Mesenchymal stem cell (in vitro differentiated cells and primary cell): Measurements from ENCODE around the gene EIF2D.

Experiments
- DNase-seq: peaks from one replicate; pipeline ENCODE4 v3.0.0-alpha.2; 2013
- H2AFZ ChIP-seq: one replicate; pipeline ENCODE4 v1.6.1; 2013; ENCODE audit warnings: low read depth, mild to moderate bottlenecking, control low read depth, inconsistent platforms, low read length, moderate library complexity
- H2AK5ac ChIP-seq: 2 replicates; pipeline ENCODE4 v1.6.1; 2013; ENCODE audit warnings: low read length, moderate library complexity, mild to moderate bottlenecking, inconsistent platforms; ENCODE audit not compliant: severe bottlenecking
- H2BK120ac ChIP-seq: one replicate; pipeline ENCODE4 v1.6.1; 2013; ENCODE audit warnings: low read depth, mild to moderate bottlenecking, inconsistent platforms, low read length, moderate library complexity
- H2BK12ac ChIP-seq, 2 experiments: one replicate each; pipeline ENCODE4 v1.6.1; 2013; ENCODE audit warnings: inconsistent platforms in 2 of 2, low read length in 2 of 2, mild to moderate bottlenecking in 2 of 2, moderate library complexity in 2 of 2, control low read depth in 1 of 2
- H2BK15ac ChIP-seq: one replicate; pipeline ENCODE4 v1.6.1; 2013; ENCODE audit warnings: mild to moderate bottlenecking, low read depth, inconsistent platforms; ENCODE audit not compliant: poor library complexity, severe bottlenecking
- H2BK5ac ChIP-seq: 2 replicates; pipeline ENCODE4 v1.6.1; 2013; ENCODE audit warnings: low read depth, mild to moderate bottlenecking, low read length, control low read depth, inconsistent platforms; ENCODE audit not compliant: poor library complexity, severe bottlenecking
- H3K14ac ChIP-seq, 2 experiments: one replicate each; pipeline ENCODE4 v1.6.1; 2013; ENCODE audit warnings: inconsistent platforms in 2 of 2, low read length in 2 of 2, control low read depth in 1 of 2, mild to moderate bottlenecking in 1 of 2, moderate library complexity in 1 of 2
- H3K18ac ChIP-seq, 2 experiments: one replicate each; pipeline ENCODE4 v1.6.1; 2013; ENCODE audit warnings: inconsistent platforms in 2 of 2, low read length in 2 of 2, control low read depth in 1 of 2, low read depth in 1 of 2, mild to moderate bottlenecking in 1 of 2
- H3K23ac ChIP-seq, 2 experiments: one replicate each; pipeline ENCODE4 v1.6.1; 2013; ENCODE audit warnings: inconsistent platforms in 2 of 2, low read length in 2 of 2, mild to moderate bottlenecking in 2 of 2, moderate library complexity in 2 of 2, control low read depth in 1 of 2
- H3K27ac ChIP-seq: 2 replicates; pipeline ENCODE4 v1.5.1; 2013; ENCODE audit warnings: mild to moderate bottlenecking, moderate library complexity, low read length, control low read depth, inconsistent platforms; ENCODE audit not compliant: poor library complexity, severe bottlenecking
- H3K27me3 ChIP-seq, 2 experiments: 2 replicates each; pipeline versions ENCODE4 v1.6.1 to v1.7.0; 2013; ENCODE audit warnings: low read length in 2 of 2, mild to moderate bottlenecking in 2 of 2, moderate library complexity in 2 of 2, control low read depth in 1 of 2, inconsistent platforms in 1 of 2; ENCODE audit not compliant: control insufficient read depth in 1 of 2, insufficient read depth in 1 of 2
- H3K36me3 ChIP-seq, 2 experiments: 2 replicates each; pipeline versions ENCODE4 v1.6.1 to v1.7.0; 2013; ENCODE audit warnings: low read length in 2 of 2, control low read depth in 1 of 2, inconsistent platforms in 1 of 2, low read depth in 1 of 2, mild to moderate bottlenecking in 1 of 2; ENCODE audit not compliant: insufficient read depth in 2 of 2, control insufficient read depth in 1 of 2
- H3K4ac ChIP-seq, 2 experiments: one replicate each; pipeline ENCODE4 v1.6.1; 2013; ENCODE audit warnings: inconsistent platforms in 2 of 2, low read length in 2 of 2, mild to moderate bottlenecking in 2 of 2, moderate library complexity in 2 of 2, control low read depth in 1 of 2, low read depth in 1 of 2
- H3K4me1 ChIP-seq: 2 replicates; pipeline ENCODE4 v1.6.1; 2013; ENCODE audit warnings: low read depth, low read length, control low read depth; ENCODE audit not compliant: control insufficient read depth, insufficient read depth
- H3K4me2 ChIP-seq: 2 replicates; pipeline ENCODE4 v1.6.1; 2013; ENCODE audit warnings: low read length, mild to moderate bottlenecking, inconsistent platforms; ENCODE audit not compliant: poor library complexity, severe bottlenecking
- H3K4me3 ChIP-seq, 2 experiments: 2 replicates each; pipeline versions ENCODE4 v1.5.1 to v1.7.0; 2013; ENCODE audit warnings: low read length in 2 of 2, mild to moderate bottlenecking in 2 of 2, control low read depth in 1 of 2, low read depth in 1 of 2; ENCODE audit not compliant: insufficient read depth in 1 of 2
- H3K79me1 ChIP-seq: replicated peaks from 2 replicates; pipeline ENCODE4 v1.6.1; 2013; ENCODE audit warnings: mild to moderate bottlenecking, control low read depth, low read length, inconsistent platforms; ENCODE audit not compliant: poor library complexity, severe bottlenecking
- H3K9ac ChIP-seq: 2 replicates; pipeline ENCODE4 v1.7.0; 2013; ENCODE audit warnings: mild to moderate bottlenecking, low read length, moderate library complexity
- H3K9me3 ChIP-seq: 2 replicates; pipeline ENCODE4 v1.7.0; 2013; ENCODE audit warnings: mild to moderate bottlenecking, low read length; ENCODE audit not compliant: control insufficient read depth
- H4K8ac ChIP-seq: one replicate; pipeline ENCODE4 v1.6.1; 2013; ENCODE audit warnings: inconsistent platforms, mild to moderate bottlenecking, low read length, moderate library complexity
- H4K91ac ChIP-seq: one replicate; pipeline ENCODE4 v1.6.1; 2013; ENCODE audit warnings: mild to moderate bottlenecking, low read length, inconsistent platforms
- WGBS: methylation state at CpG from one replicate; pipeline ENCODE4 v1.1.7; 2013; ENCODE audit warnings: mixed read lengths; 5-methylcytosine and 5-hydroxymethylcytosine counted together

The EIF2D gene

DNA sequence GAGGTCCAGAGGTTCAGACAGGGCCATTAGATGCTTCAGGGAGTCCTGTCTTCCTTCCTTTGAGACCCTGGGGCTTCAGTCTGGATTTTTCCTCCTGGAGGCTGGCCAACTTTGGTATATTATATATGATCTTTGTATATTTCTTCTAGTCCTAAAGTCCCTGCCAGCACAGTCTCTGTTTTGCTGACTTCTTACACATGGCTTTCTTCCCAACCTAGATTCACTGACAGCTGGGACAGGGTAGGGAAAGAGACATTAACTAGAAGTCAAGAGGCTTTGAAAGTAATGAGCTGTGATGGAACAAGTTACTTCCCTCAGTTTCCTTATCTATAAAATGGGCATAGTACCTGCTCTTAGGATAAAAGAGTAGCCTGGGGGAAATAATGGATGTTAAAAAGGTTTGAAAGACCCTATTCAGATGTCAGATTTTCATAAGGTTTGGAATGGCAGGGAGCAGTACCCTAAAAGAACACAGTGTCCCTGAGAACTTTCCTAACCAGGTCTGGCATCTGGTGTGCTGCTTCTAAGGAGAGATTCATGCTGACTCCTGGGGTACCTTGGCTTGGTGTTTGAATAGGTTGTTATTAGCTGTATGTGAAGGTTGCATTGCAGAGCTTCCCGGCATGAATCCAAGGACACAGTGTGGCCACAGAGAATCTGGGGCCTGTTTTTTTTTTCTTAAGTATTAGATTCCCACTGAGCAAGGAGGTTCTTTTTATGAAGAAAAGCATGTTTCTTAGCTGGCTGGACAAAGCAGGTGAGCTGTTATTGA lies 57.4 kb downstream of the EIF2D start:
- no peaks in the 10 kb centered on the region for H3K79me1 ChIP-seq
- H2BK120ac ChIP-seq, result no peak overlapping the region
- H3K4me1 ChIP-seq, result peaks cover 12% of the 10 kb centered on the region
- H3K18ac ChIP-seq, result no peak overlapping the region
- H3K4me2 ChIP-seq, result no peak overlapping the region
- peaks cover 0 to 66% of the 10 kb centered on the region in 2 experiments for H3K27me3 ChIP-seq
- H3K9me3 ChIP-seq, result no peaks in the 10 kb centered on the region
- H3K23ac ChIP-seq, result no peak overlapping the region
- H3K4ac ChIP-seq, result no peak overlapping the region
- no peak overlapping the region for H3K27ac ChIP-seq
- 90% methylated on average over 1 of the region's 1 CpG for WGBS
- no peak overlapping the region for H3K4me3 ChIP-seq
- no peak overlapping the region for H2BK12ac ChIP-seq
- no peak overlapping the region for H2AFZ ChIP-seq
- no peak overlapping the region for H4K91ac ChIP-seq
- no peaks in the 10 kb centered on the region for H3K36me3 ChIP-seq
- no peak overlapping the region for H2BK15ac ChIP-seq
- no peak for DNase-seq
- H4K8ac ChIP-seq, result no peak overlapping the region
- no peak overlapping the region for H3K9ac ChIP-seq
- H3K14ac ChIP-seq, result no peak overlapping the region
- H2BK5ac ChIP-seq, result no peak overlapping the region
- no peak overlapping the region for H2AK5ac ChIP-seq

DNA sequence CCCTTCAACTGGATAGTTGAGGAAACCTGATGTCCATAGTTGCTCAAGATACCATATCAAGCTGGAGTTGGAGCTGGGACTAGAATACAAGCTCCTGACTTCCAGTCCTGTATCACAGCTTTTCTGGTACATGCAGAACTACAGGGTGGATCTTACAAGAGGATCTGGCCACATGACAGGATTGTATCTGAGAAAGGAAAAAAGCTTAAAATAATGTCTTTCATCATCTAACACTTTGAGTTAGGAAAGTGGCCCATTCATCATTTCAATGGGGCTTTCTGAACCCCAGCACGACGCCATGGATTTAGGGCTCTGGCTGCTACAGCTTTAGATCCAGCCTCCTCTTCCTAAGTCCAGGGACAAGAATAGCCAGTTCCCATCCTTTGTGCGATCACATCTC lies 58.1 kb downstream of the EIF2D start:
- Histone ChIP-seq H3K9ac (no peak overlapping the region), H2BK5ac (no peak overlapping the region), H2AK5ac (no peak overlapping the region), H2AFZ (no peak overlapping the region), H3K27ac (no peak overlapping the region), H3K4me3 (no peak overlapping the region), H3K9me3 (no peaks in the 10 kb centered on the region), H4K91ac (no peak overlapping the region), H2BK15ac (no peak overlapping the region), H2BK12ac (no peak overlapping the region), H3K23ac (no peak overlapping the region), H3K18ac (no peak overlapping the region), H2BK120ac (no peak overlapping the region), H3K4ac (no peak overlapping the region), H3K36me3 (no peaks in the 10 kb centered on the region), H4K8ac (no peak overlapping the region), H3K27me3 (peaks cover 0 to 73% of the 10 kb centered on the region in 2 experiments), H3K14ac (no peak overlapping the region), H3K4me2 (no peak overlapping the region), H3K4me1 (peaks cover 10% of the 10 kb centered on the region), H3K79me1 (no peaks in the 10 kb centered on the region)
- 86% methylated on average over 3 of the region's 3 CpGs for WGBS
- DNase-seq, result no peak

DNA sequence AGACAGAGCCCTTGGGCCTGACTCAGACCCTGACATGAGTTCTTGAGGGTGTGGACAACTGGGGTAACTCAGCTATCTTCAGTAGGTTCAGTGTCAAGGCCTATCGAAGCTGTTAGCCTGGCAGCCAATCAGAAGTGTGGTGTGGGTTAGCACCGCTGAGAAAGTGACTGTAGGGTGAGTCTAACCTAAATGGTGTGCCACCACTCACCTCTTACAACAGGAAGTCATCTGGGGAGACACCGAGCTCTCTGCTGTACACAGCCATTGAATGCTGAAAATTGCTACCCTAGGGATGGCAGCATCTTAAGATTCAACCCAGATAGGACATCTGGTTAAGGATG lies 60.3 kb downstream of the EIF2D start:
- no peak overlapping the region for H2BK15ac ChIP-seq
- no peak overlapping the region for H3K23ac ChIP-seq
- peaks cover 0 to 76% of the 10 kb centered on the region in 2 experiments for H3K27me3 ChIP-seq
- H2BK5ac ChIP-seq, result no peak overlapping the region
- no peak overlapping the region for H3K4me3 ChIP-seq
- no peak overlapping the region for H4K91ac ChIP-seq
- H3K36me3 ChIP-seq, result no peaks in the 10 kb centered on the region
- H3K9ac ChIP-seq, result no peak overlapping the region
- H2BK12ac ChIP-seq, result no peak overlapping the region
- no peak for DNase-seq
- no peak overlapping the region for H2BK120ac ChIP-seq
- H3K14ac ChIP-seq, result no peak overlapping the region
- H3K4me1 ChIP-seq, result peaks cover 2% of the 10 kb centered on the region
- no peaks in the 10 kb centered on the region for H3K9me3 ChIP-seq
- H2AK5ac ChIP-seq, result no peak overlapping the region
- H3K4me2 ChIP-seq, result no peak overlapping the region
- WGBS, result 88% methylated on average over 3 of the region's 3 CpGs
- no peak overlapping the region for H3K4ac ChIP-seq
- H3K27ac ChIP-seq, result no peak overlapping the region
- no peak overlapping the region for H4K8ac ChIP-seq
- H2AFZ ChIP-seq, result no peak overlapping the region
- no peak overlapping the region for H3K18ac ChIP-seq
- no peaks in the 10 kb centered on the region for H3K79me1 ChIP-seq

DNA sequence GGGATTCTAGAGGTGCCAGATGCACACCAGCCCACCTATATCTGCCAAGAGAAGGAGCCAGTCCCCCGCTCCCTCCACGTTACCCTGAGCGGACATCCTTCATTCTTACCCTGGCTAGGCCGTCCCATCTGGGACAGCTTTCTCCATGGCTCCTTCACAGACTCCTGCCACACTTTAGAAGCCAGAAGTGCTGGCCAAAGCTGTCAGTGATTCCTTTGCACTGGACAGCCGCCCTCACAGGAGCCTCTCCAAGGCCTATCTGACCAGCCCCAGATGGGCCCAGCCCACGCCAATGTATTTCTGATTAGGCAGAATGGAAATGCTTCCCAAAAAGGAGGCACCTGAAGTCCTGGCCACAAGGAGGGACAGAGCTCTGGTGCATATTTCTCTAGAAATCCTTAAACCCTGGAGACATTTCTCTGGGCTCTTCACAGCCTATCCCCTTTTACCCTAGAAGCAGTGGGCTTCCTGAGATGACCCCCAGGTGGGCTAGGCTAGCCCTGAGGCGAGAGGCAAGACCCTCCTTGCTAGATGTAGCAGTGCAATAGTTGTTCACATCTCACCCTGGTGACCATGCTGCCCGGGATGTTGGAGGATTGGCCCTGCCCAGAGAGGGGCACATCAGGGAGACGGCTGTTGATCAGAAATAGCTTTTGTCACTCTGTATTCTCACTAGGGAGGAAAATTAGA lies 60.8 kb downstream of the EIF2D start:
- Histone ChIP-seq H3K27me3 (peaks cover 0 to 77% of the 10 kb centered on the region in 2 experiments), H4K8ac (no peak overlapping the region), H3K18ac (peak overlapping the region in 1 of 2 experiments; percentile 12), H3K4me1 (no peaks in the 10 kb centered on the region), H3K14ac (no peak overlapping the region), H2BK12ac (no peak overlapping the region), H3K23ac (no peak overlapping the region), H2BK120ac (no peak overlapping the region), H2AFZ (no peak overlapping the region), H4K91ac (no peak overlapping the region), H2BK15ac (no peak overlapping the region), H3K9ac (no peak overlapping the region), H3K36me3 (no peaks in the 10 kb centered on the region), H3K4ac (no peak overlapping the region), H3K27ac (no peak overlapping the region), H2BK5ac (no peak overlapping the region), H3K4me3 (no peak overlapping the region), H3K9me3 (no peaks in the 10 kb centered on the region), H3K79me1 (no peaks in the 10 kb centered on the region), H3K4me2 (no peak overlapping the region), H2AK5ac (no peak overlapping the region)
- WGBS, result 83% methylated on average over 9 of the region's 9 CpGs
- no peak for DNase-seq
